ENCODE measurements around the gene ZNF536. TPM values are rescaled to one million over a fixed set of nuclear protein-coding genes. Genes with fewer than 3 reads are reported as not detected.

ZNF536 gene
- total RNA-seq, 4 donors from 2014 or later, result 4.3 to 7.6 (median 5.5) TPM

- Histone ChIP-seq H3K27me3 (no peaks in the 10 kb centered on the region), H3K36me3 (no peaks in the 10 kb centered on the region), H3K9me3 (no peaks in the 10 kb centered on the region), H3K4me1 (no peaks in the 10 kb centered on the region), H3K4me3 (no peak overlapping the region), H3K27ac (no peak overlapping the region)
- ATAC-seq, result no peak
- 81 to 100% methylated on average over 3 to 4 of the region's 7 CpGs for WGBS, 2 donors (ENCODE audit: low coverage in 1 of 2)
- TF ChIP-seq EP300 (IDR thresholded peaks at IDR 0.05), result no peak
- TF ChIP-seq POLR2A (IDR thresholded peaks at IDR 0.05), result no peak
- TF ChIP-seq, protein P1, sequence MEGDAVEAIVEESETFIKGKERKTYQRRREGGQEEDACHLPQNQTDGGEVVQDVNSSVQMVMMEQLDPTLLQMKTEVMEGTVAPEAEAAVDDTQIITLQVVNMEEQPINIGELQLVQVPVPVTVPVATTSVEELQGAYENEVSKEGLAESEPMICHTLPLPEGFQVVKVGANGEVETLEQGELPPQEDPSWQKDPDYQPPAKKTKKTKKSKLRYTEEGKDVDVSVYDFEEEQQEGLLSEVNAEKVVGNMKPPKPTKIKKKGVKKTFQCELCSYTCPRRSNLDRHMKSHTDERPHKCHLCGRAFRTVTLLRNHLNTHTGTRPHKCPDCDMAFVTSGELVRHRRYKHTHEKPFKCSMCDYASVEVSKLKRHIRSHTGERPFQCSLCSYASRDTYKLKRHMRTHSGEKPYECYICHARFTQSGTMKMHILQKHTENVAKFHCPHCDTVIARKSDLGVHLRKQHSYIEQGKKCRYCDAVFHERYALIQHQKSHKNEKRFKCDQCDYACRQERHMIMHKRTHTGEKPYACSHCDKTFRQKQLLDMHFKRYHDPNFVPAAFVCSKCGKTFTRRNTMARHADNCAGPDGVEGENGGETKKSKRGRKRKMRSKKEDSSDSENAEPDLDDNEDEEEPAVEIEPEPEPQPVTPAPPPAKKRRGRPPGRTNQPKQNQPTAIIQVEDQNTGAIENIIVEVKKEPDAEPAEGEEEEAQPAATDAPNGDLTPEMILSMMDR (IDR thresholded peaks at IDR 0.05), result no peak
- TF ChIP-seq POLR2AphosphoS5 (IDR thresholded peaks at IDR 0.05), result no peak
These were observed 173.6 kb downstream of the ZNF536 start for GRCh38 chr19:30545752-30546151.

DNA sequence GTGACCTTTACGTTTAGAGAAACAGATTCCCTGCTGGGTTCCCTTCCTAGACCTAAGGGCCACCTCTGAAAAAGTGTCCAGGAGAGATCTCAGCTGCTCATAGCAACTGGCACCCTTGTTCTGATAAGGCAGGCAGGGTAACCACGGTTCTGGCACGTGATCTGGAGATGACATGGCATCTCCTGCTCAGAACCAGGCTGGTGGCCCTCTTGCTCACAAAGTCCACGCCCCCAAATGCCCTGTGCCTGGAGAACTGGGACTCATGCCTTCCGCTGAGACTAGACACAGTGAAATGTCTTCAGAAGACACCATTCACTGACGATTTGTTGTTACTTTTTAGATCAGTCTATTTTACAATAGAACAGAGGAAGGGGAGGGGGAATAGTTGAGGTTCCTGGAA lies 174.1 kb downstream of the ZNF536 start:
- Histone ChIP-seq H3K9me3 (no peaks in the 10 kb centered on the region), H3K27me3 (no peaks in the 10 kb centered on the region), H3K36me3 (no peaks in the 10 kb centered on the region), H3K4me1 (no peaks in the 10 kb centered on the region), H3K27ac (no peak overlapping the region), H3K4me3 (no peak overlapping the region)
- WGBS, 2 donors (ENCODE audit: low coverage in 1 of 2), result 76% methylated on average over 4 of the region's 6 CpGs; no CpG with 5 or more reads in 1 of the 2 donors
- TF ChIP-seq POLR2A (IDR thresholded peaks at IDR 0.05), result no peak
- TF ChIP-seq, protein P1 (IDR thresholded peaks at IDR 0.05), result no peak
- no peak for ATAC-seq

GRCh38 chr19:30547246-30547645 lies 175.1 kb downstream of the ZNF536 start:
- ATAC-seq, result no peak
- Histone ChIP-seq H3K36me3 (no peaks in the 10 kb centered on the region), H3K9me3 (no peaks in the 10 kb centered on the region), H3K4me1 (no peaks in the 10 kb centered on the region), H3K27me3 (no peaks in the 10 kb centered on the region), H3K4me3 (no peak overlapping the region), H3K27ac (no peak overlapping the region)
- TF ChIP-seq POLR2AphosphoS5 (IDR thresholded peaks at IDR 0.05) (no peak), POLR2A (IDR thresholded peaks at IDR 0.05) (no peak), EP300 (IDR thresholded peaks at IDR 0.05) (no peak)
- TF ChIP-seq, protein P1 (IDR thresholded peaks at IDR 0.05), result no peak
- 45 to 46% methylated on average over 2 of the region's 2 CpGs for WGBS, 2 donors (ENCODE audit: low coverage in 1 of 2)

DNA sequence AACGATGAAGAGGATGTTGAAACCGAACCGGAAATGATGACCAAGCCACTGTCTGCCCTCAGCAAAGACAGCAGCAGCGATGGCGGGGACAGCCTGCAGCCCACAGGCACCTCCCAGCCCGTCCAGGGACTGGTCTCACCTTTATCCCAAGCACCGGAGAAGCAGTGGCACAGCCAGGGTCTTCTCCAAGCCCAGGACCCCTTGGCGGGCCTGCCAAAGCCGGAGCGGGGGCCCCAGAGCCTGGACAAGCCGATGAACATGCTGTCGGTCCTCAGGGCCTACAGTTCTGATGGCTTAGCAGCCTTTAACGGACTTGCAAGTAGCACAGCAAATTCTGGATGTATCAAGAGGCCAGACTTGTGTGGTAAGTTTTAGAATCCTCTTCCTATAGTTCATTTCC lies 177.0 kb downstream of the ZNF536 start:
- Histone ChIP-seq H3K4me3 (no peak overlapping the region), H3K27ac (no peak overlapping the region), H3K27me3 (no peaks in the 10 kb centered on the region), H3K36me3 (no peaks in the 10 kb centered on the region), H3K4me1 (no peaks in the 10 kb centered on the region), H3K9me3 (no peaks in the 10 kb centered on the region)
- no peak for ATAC-seq
- WGBS, 2 donors (ENCODE audit: low coverage in 1 of 2), result 100% methylated on average over 2 of the region's 13 CpGs; no CpG with 5 or more reads in 1 of the 2 donors
- TF ChIP-seq EP300 (IDR thresholded peaks at IDR 0.05), result no peak
- no peak for TF ChIP-seq POLR2AphosphoS5 (IDR thresholded peaks at IDR 0.05)
- TF ChIP-seq, protein P1 (IDR thresholded peaks at IDR 0.05), result no peak
- TF ChIP-seq POLR2A (IDR thresholded peaks at IDR 0.05), result no peak

GRCh38 chr19:30551271-30551670 lies 179.1 kb downstream of the ZNF536 start:
- Histone ChIP-seq H3K4me1 (peaks cover 0 to 8% (median 0%) of the 10 kb centered on the region in 3 donors), H3K36me3 (no peaks in the 10 kb centered on the region), H3K4me3 (no peak overlapping the region), H3K9me3 (no peaks in the 10 kb centered on the region), H3K27ac (no peak overlapping the region), H3K27me3 (no peaks in the 10 kb centered on the region)
- WGBS, 2 donors (ENCODE audit: low coverage in 1 of 2), result 66% methylated on average over 6 of the region's 11 CpGs; no CpG with 5 or more reads in 1 of the 2 donors
- ATAC-seq, result no peak
- TF ChIP-seq POLR2AphosphoS5 (IDR thresholded peaks at IDR 0.05), result no peak
- no peak for TF ChIP-seq POLR2A (IDR thresholded peaks at IDR 0.05)
